H1 (cell line): ENCODE measurements around the gene MYORG. TPM values are rescaled to one million over a fixed set of nuclear protein-coding genes. Genes with fewer than 3 reads are reported as not detected.

Experiments used
- CTCF ChIA-PET: fragments of 300-600 bp; sonication (Branson Sonifier 250); formaldehyde crosslinking; loops from one replicate; lab custom pipeline; 2021; ENCODE audit not compliant: partially characterized antibody; lab: Charles Lee
- POLR2A ChIA-PET: fragments of 300-600 bp; sonication (Branson Sonifier 250); formaldehyde crosslinking; loops from one replicate; lab custom pipeline; 2021; ENCODE audit warnings: inconsistent platforms; ENCODE audit not compliant: partially characterized antibody; lab: Charles Lee
- DNase-seq, 2 experiments: peaks; one replicate each; pipeline versions ENCODE4 v3.0.0 to v3.0.0-alpha.2; 2010 to 2022; ENCODE audit warnings: low spot score in 2 of 2, low read depth in 1 of 2, mixed read lengths in 1 of 2
- FAIRE-seq: peaks from 2 replicates; lab custom pipeline; 2011; peaks lifted over from hg19 to GRCh38; lab: Jason Lieb, UNC
- H2AFZ ChIP-seq: 2 replicates; pipeline ENCODE4 v1.8.1; 2012; ENCODE audit warnings: low read length, inconsistent platforms
- H2AK5ac ChIP-seq: 2 replicates; pipeline ENCODE4 v1.6.1; 2013; ENCODE audit warnings: low read depth, low read length
- H2BK120ac ChIP-seq: replicated peaks from 2 replicates; pipeline ENCODE3; 2013; ENCODE audit warnings: low read depth, low read length, inconsistent platforms
- H2BK12ac ChIP-seq: 2 replicates; pipeline ENCODE4 v1.6.1; 2013; ENCODE audit warnings: low read depth, low read length
- H2BK15ac ChIP-seq: 2 replicates; pipeline ENCODE4 v1.6.1; 2013; ENCODE audit warnings: low read length
- H2BK20ac ChIP-seq: 2 replicates; pipeline ENCODE4 v1.6.1; 2013; ENCODE audit warnings: low read length
- H2BK5ac ChIP-seq: 2 replicates; pipeline ENCODE4 v1.6.1; 2013; ENCODE audit warnings: low read depth, low read length
- H3K14ac ChIP-seq: 2 replicates; pipeline ENCODE4 v1.6.1; 2013; ENCODE audit warnings: inconsistent platforms; ENCODE audit not compliant: insufficient read length
- H3K18ac ChIP-seq: 2 replicates; pipeline ENCODE4 v1.6.1; 2013; ENCODE audit warnings: low read length; ENCODE audit errors: extremely low read depth
- H3K23ac ChIP-seq: 2 replicates; pipeline ENCODE4 v1.6.1; 2013; ENCODE audit warnings: inconsistent platforms; ENCODE audit not compliant: insufficient read length
- H3K23me2 ChIP-seq: 2 replicates; pipeline ENCODE4 v1.6.1; 2013; ENCODE audit warnings: low read depth, low read length
- H3K27ac ChIP-seq: 2 replicates; pipeline ENCODE4 v1.6.1; 2011; ENCODE audit warnings: low read depth, low read length, inconsistent platforms
- H3K27me3 ChIP-seq, 4 experiments: replicated peaks in 1 of 4; 1 replicate in 1 of 4; 2 replicates in 3 of 4; pipeline versions ENCODE4 v1.6.1 to v1.8.1; 2011 to 2013; ENCODE audit warnings: low read length in 3 of 4, mild to moderate bottlenecking in 3 of 4, inconsistent platforms in 2 of 4, mixed read lengths in 2 of 4, moderate library complexity in 1 of 4; ENCODE audit not compliant: control insufficient read depth in 3 of 4, insufficient read depth in 3 of 4; ENCODE audit errors: extremely low read depth in 1 of 4
- H3K36me3 ChIP-seq, 4 experiments: 2 replicates each; pipeline versions ENCODE4 v1.6.1 to v1.8.1; 2011 to 2013; ENCODE audit warnings: mild to moderate bottlenecking in 4 of 4, low read length in 3 of 4, moderate library complexity in 2 of 4, control low read depth in 1 of 4, inconsistent platforms in 1 of 4; ENCODE audit not compliant: insufficient read depth in 4 of 4, control insufficient read depth in 2 of 4
- H3K4ac ChIP-seq: replicated peaks from 2 replicates; pipeline ENCODE3; 2013; ENCODE audit warnings: low read length, low read depth, mixed read lengths, inconsistent platforms; ENCODE audit not compliant: insufficient read length
- H3K4me1 ChIP-seq, 4 experiments: replicated peaks in 1 of 4; 1 replicate in 1 of 4; 2 replicates in 3 of 4; pipeline versions ENCODE4 v1.6.1 to v1.8.1; 2011 to 2013; ENCODE audit warnings: low read length in 3 of 4, inconsistent platforms in 2 of 4, mixed read lengths in 1 of 4; ENCODE audit not compliant: insufficient read depth in 4 of 4, control insufficient read depth in 3 of 4
- H3K4me2 ChIP-seq, 2 experiments: 2 replicates each; pipeline versions ENCODE4 v1.6.1 to v1.8.1; 2011 to 2013; ENCODE audit warnings: low read depth in 2 of 2, low read length in 2 of 2, control low read depth in 1 of 2, inconsistent platforms in 1 of 2, mild to moderate bottlenecking in 1 of 2; ENCODE audit not compliant: insufficient read depth in 1 of 2
- H3K4me3 ChIP-seq, 4 experiments: fragments of 200-600, 300-600 bp in 1 of 4; sonication (generic), shearing (Covaris generic), sonication (Bioruptor Twin) in 1 of 4; 2 replicates each; pipeline versions ENCODE4 v1.5.1 to v1.8.1; 2011 to 2016; ENCODE audit warnings: low read length in 4 of 4, low read depth in 3 of 4, control low read depth in 2 of 4, inconsistent platforms in 2 of 4, mild to moderate bottlenecking in 2 of 4, mixed read lengths in 1 of 4, moderate library complexity in 1 of 4; ENCODE audit not compliant: insufficient read depth in 2 of 4; ENCODE audit errors: extremely low read depth in 1 of 4
- H3K56ac ChIP-seq: replicated peaks from 2 replicates; pipeline ENCODE3; 2013; ENCODE audit warnings: low read depth, mild to moderate bottlenecking, mixed read lengths, low read length, inconsistent platforms; ENCODE audit not compliant: insufficient read length
- H3K79me1 ChIP-seq: 2 replicates; pipeline ENCODE4 v1.6.1; 2013; ENCODE audit warnings: low read depth, low read length, control low read depth
- H3K79me2 ChIP-seq, 2 experiments: 2 replicates each; pipeline versions ENCODE4 v1.6.1 to v1.8.1; 2012 to 2013; ENCODE audit warnings: low read length in 2 of 2, mild to moderate bottlenecking in 2 of 2, inconsistent platforms in 1 of 2; ENCODE audit not compliant: insufficient read depth in 2 of 2, control insufficient read depth in 1 of 2
- H3K9ac ChIP-seq, 4 experiments: replicated peaks in 1 of 4; 1 replicate in 1 of 4; 2 replicates in 3 of 4; pipeline versions ENCODE4 v1.6.1 to v1.8.1; 2011 to 2013; ENCODE audit warnings: low read depth in 3 of 4, low read length in 3 of 4, control low read depth in 2 of 4, mild to moderate bottlenecking in 2 of 4, moderate library complexity in 2 of 4, inconsistent platforms in 1 of 4; ENCODE audit errors: extremely low read depth in 1 of 4
- H3K9me3 ChIP-seq, 2 experiments: 2 replicates each; pipeline versions ENCODE4 v1.6.1 to v1.8.1; 2012 to 2013; ENCODE audit warnings: mild to moderate bottlenecking in 2 of 2, moderate library complexity in 2 of 2, control low read depth in 1 of 2, inconsistent platforms in 1 of 2, low read depth in 1 of 2, low read length in 1 of 2, mixed read lengths in 1 of 2; ENCODE audit not compliant: insufficient read depth in 2 of 2
- H4K20me1 ChIP-seq, 2 experiments: replicated peaks in 1 of 2; 2 replicates each; pipeline versions ENCODE3 to v1.8.1; 2011 to 2013; ENCODE audit warnings: inconsistent platforms in 2 of 2, low read length in 2 of 2, mild to moderate bottlenecking in 1 of 2; ENCODE audit not compliant: insufficient read depth in 2 of 2, control insufficient read depth in 1 of 2
- H4K5ac ChIP-seq: 2 replicates; pipeline ENCODE4 v1.6.1; 2013; ENCODE audit warnings: low read length, low read depth, mixed read lengths, inconsistent platforms; ENCODE audit not compliant: insufficient read length
- H4K8ac ChIP-seq: 2 replicates; pipeline ENCODE4 v1.8.0; 2013; ENCODE audit warnings: mild to moderate bottlenecking, moderate library complexity, low read length, inconsistent platforms; ENCODE audit not compliant: insufficient read depth; ENCODE audit errors: extremely low read depth
- H4K91ac ChIP-seq: replicated peaks from 2 replicates; pipeline ENCODE3; 2013; ENCODE audit warnings: low read length, mixed read lengths, inconsistent platforms; ENCODE audit not compliant: insufficient read length
- BACH1 ChIP-seq: IDR thresholded peaks from 2 replicates; pipeline ENCODE4 v1.6.1; 2012; ENCODE audit warnings: low read length, improper control_type of control experiment
- CEBPB ChIP-seq: IDR thresholded peaks from 2 replicates; pipeline ENCODE4 v1.6.1; 2012; ENCODE audit warnings: low read depth, low read length
- HDAC6 ChIP-seq: IDR thresholded peaks from one replicate; pipeline ENCODE4 v1.7.1; 2012; ENCODE audit warnings: low read depth, mild to moderate bottlenecking, inconsistent platforms, low read length, moderate library complexity
- JUND ChIP-seq: IDR thresholded peaks from 2 replicates; pipeline ENCODE4 v1.6.1; 2011; ENCODE audit warnings: mild to moderate bottlenecking, improper control_type of control experiment, low read length
- KDM4A ChIP-seq: IDR thresholded peaks from one replicate; pipeline ENCODE4 v1.7.1; 2012; ENCODE audit warnings: low read depth, mild to moderate bottlenecking, moderate library complexity, low read length, inconsistent platforms; ENCODE audit not compliant: severe bottlenecking
- KDM5A ChIP-seq: fragments of 200-600 bp; IDR thresholded peaks from 2 replicates; pipeline ENCODE4 v1.7.1; 2012; ENCODE audit warnings: mild to moderate bottlenecking, low read length, inconsistent platforms, mixed read lengths
- POLR2A ChIP-seq, 2 experiments: IDR thresholded peaks; 1 replicate in 1 of 2; 2 replicates in 1 of 2; pipeline ENCODE4 v1.6.1; 2011; ENCODE audit warnings: low read depth in 2 of 2, low read length in 2 of 2, mild to moderate bottlenecking in 2 of 2; ENCODE audit errors: control extremely low read depth in 1 of 2
- RFX5 ChIP-seq: IDR thresholded peaks from 2 replicates; pipeline ENCODE4 v1.6.1; 2011; ENCODE audit warnings: low read depth, low read length, improper control_type of control experiment, borderline replicate concordance
- RNF2 ChIP-seq: fragments of 200-900, 300-1000 bp; sonication (generic); IDR thresholded peaks from 2 replicates; pipeline ENCODE4 v1.7.1; 2016; ENCODE audit warnings: borderline replicate concordance, low read depth, mild to moderate bottlenecking, antibody characterized with exemption, low read length; ENCODE audit not compliant: poor library complexity, severe bottlenecking; ENCODE audit errors: missing control alignments
- SP1 ChIP-seq: IDR thresholded peaks from 2 replicates; pipeline ENCODE4 v1.6.1; 2011; ENCODE audit warnings: low read depth, low read length
- SRF ChIP-seq: IDR thresholded peaks from 2 replicates; pipeline ENCODE4 v1.6.1; 2011; ENCODE audit warnings: mild to moderate bottlenecking, low read depth, low read length, moderate library complexity
- WGBS, 2 experiments: shearing (Covaris generic) in 1 of 2; methylation state at CpG; one replicate each; pipeline versions ENCODE4 v1.1.6 to v1.1.7; 2013 to 2015; ENCODE audit warnings: low lambda C conversion rate in 2 of 2, mixed read lengths in 2 of 2, inconsistent platforms in 1 of 2, low coverage in 1 of 2, missing lambda C conversion rate in 1 of 2; ENCODE audit not compliant: insufficient replicate concordance in 2 of 2, insufficient coverage in 1 of 2, insufficient read length in 1 of 2; ENCODE audit errors: extremely low coverage in 1 of 2, missing lambda C conversion rate in 1 of 2; 5-methylcytosine and 5-hydroxymethylcytosine counted together
- polyA plus RNA-seq, 7 experiments: library from polyadenylated mRNA; depleted of rRNA in 3 of 7; stranded (reverse) in 5 of 7; unstranded in 2 of 7; fragments of >200 nt in 5 of 7; fragments of 200-250 nt in 2 of 7; gene quantifications; 1 replicate in 5 of 7; 2 replicates in 1 of 7; 4 replicates in 1 of 7; pipeline versions ENCODE4 v1.2.1 to v1.2.3, GENCODE V29; 2011 to 2013; ENCODE audit warnings: missing spikeins in 2 of 7, mixed read lengths in 2 of 7
- total RNA-seq: library from RNA; stranded (reverse); fragmentation: NEBNext Ultra II Directional; extraction: Animal tissue kit (Norgen Biotek cat#: 25700); gene quantifications from 2 replicates; pipeline ENCODE4 v1.2.1, GENCODE V29; 2021
- TF ChIP-seq, protein P1 (sequence below): IDR thresholded peaks from 2 replicates; pipeline ENCODE4 v1.6.1; 2012; ENCODE audit warnings: inconsistent platforms

The MYORG gene
- total and polyA plus RNA-seq, 2 of the 8 experiments (the other 6 are each of a cell fraction or from before 2014, with no cell fraction given), result 1.2 to 5.9 TPM

DNA sequence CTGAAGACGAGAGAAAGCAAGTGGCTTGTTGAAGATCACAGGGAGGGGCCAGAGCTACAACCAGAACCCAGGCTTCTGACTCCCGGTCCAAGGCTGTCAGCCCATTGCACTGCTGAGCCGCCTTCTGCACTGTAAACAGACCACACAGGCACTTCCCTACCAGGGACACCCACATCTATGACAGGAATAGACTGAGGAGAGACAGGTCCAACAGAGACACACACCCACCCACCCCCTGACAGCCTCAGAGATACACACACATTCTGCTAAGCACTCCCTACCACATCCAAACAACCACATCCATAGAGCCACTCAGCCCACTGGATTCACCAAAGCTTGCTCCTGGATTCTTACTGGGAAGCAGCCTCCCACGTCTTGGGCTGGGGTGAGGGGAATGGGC is 23.0 kb upstream of the MYORG start:
- Histone ChIP-seq H3K9me3 (no peaks in the 10 kb centered on the region), H3K27ac (no peak overlapping the region), H2BK120ac (no peak overlapping the region), H3K4me1 (no peaks in the 10 kb centered on the region), H2BK20ac (no peak overlapping the region), H2BK12ac (no peak overlapping the region), H3K23ac (no peak overlapping the region), H3K23me2 (no peaks in the 10 kb centered on the region), H4K91ac (no peak overlapping the region), H3K27me3 (no peaks in the 10 kb centered on the region), H4K8ac (no peak overlapping the region), H2BK15ac (no peak overlapping the region), H3K79me1 (no peaks in the 10 kb centered on the region), H3K56ac (no peak overlapping the region), H2BK5ac (no peak overlapping the region), H4K20me1 (peaks cover 0 to 2% of the 10 kb centered on the region in 2 experiments), H3K4ac (no peak overlapping the region), H4K5ac (no peak overlapping the region), H3K14ac (no peak overlapping the region), H2AFZ (no peak overlapping the region), H3K79me2 (no peaks in the 10 kb centered on the region), H3K18ac (no peak overlapping the region), H3K9ac (no peak overlapping the region), H3K36me3 (no peaks in the 10 kb centered on the region; a peak in 1 of 8 replicates), H3K4me2 (no peak overlapping the region), H2AK5ac (no peak overlapping the region), H3K4me3 (no peak overlapping the region)
- TF ChIP-seq JUND (no peak), RNF2 (no peak), HDAC6 (no peak), SP1 (no peak), POLR2A (IDR thresholded peaks at IDR 0.05; ENCODE audit: control extremely low read depth in 1 of 2, low read depth in 2 of 2, low read length in 2 of 2) (no peak), RFX5 (no peak), KDM4A (no peak), KDM5A (no peak), SRF (no peak), CEBPB (no peak), BACH1 (no peak)
- TF ChIP-seq, protein P1, sequence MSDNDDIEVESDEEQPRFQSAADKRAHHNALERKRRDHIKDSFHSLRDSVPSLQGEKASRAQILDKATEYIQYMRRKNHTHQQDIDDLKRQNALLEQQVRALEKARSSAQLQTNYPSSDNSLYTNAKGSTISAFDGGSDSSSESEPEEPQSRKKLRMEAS, result no peak
- FAIRE-seq (no peak), DNase-seq (no peak)
- CTCF ChIA-PET, result interaction anchor here (0.6 to 4.0 kb wide), 17 partner anchors 9 to 1657 kb away, joined by 3 to 22 read pairs (median 5); no protein-coding TSS in a partner anchor
- POLR2A ChIA-PET, result interaction anchor here (0.6 kb wide), 1 partner anchor 53 kb away, joined by 3 read pairs; no protein-coding TSS in a partner anchor
- 86% methylated on average over 4 of the region's 4 CpGs; no CpG with 5 or more reads in 1 of the 2 experiments for WGBS, 2 experiments
